Epithelial cell of esophagus (primary cell): ENCODE measurements around the gene NELFB.

ENCODE experiments used
- DNase-seq: peaks from one replicate; pipeline ENCODE4 v3.0.0; 2010; ENCODE audit warnings: low read depth
- H3K4me3 ChIP-seq: 2 replicates; pipeline ENCODE4 v1.5.1; 2011; ENCODE audit warnings: mild to moderate bottlenecking, low read length, control low read depth
- CTCF ChIP-seq: IDR thresholded peaks from 2 replicates; pipeline ENCODE4 v1.5.1; 2011; ENCODE audit warnings: low read depth, mild to moderate bottlenecking, low read length, control low read depth, inconsistent platforms; ENCODE audit not compliant: insufficient read depth; ENCODE audit errors: missing control alignments

Gene NELFB

GRCh38 chr9:137228506-137228967 lies 26.6 kb upstream of the NELFB start:
- H3K4me3 ChIP-seq, result no peak overlapping the region
- no peak for DNase-seq
- TF ChIP-seq CTCF, result no peak

GRCh38 chr9:137228968-137229896 lies 25.9 kb upstream of the NELFB start:
- no peak for DNase-seq
- H3K4me3 ChIP-seq, result no peak overlapping the region
- no peak for TF ChIP-seq CTCF

- DNase-seq, result no peak
- no peak overlapping the region for H3K4me3 ChIP-seq
- no peak for TF ChIP-seq CTCF
These were observed 25.0 kb upstream of the NELFB start for GRCh38 chr9:137229903-137230704.

GRCh38 chr9:137230705-137231371 lies 24.3 kb upstream of the NELFB start, which contains the start of gene SLC34A3:
Gene SLC34A3, plus strand, starts transcription at chr9:137230901. Its CDS starts 802 bp downstream, at chr9:137231703.
- no peak within 1 kb of the TSS for H3K4me3 ChIP-seq
- TF ChIP-seq CTCF, result no peak
- DNase-seq, result no peak

- no peak overlapping the region for H3K4me3 ChIP-seq
These were observed 23.6 kb upstream of the NELFB start for GRCh38 chr9:137231372-137232039.

More at GRCh38 chr9:137231372-137232039, 23.6 kb upstream of the NELFB start:
- no peak for TF ChIP-seq CTCF
- DNase-seq, result no peak
